Osteocyte (in vitro differentiated cells): ENCODE results near the gene CX3CL1. TPM values are rescaled to one million over a fixed set of nuclear protein-coding genes. Genes with fewer than 3 reads are reported as not detected.

Experiments used
- DNase-seq: peaks from one replicate; pipeline ENCODE4 v3.0.0; 2021; ENCODE audit warnings: mixed read lengths; ENCODE audit not compliant: unreplicated experiment; ENCODE audit errors: extremely low spot score
- H3K27ac Mint-ChIP-seq: one replicate; pipeline ENCODE4 v1.8.0; 2021; ENCODE audit warnings: mild to moderate bottlenecking, mixed read lengths; ENCODE audit not compliant: unreplicated experiment
- H3K27me3 Mint-ChIP-seq: one replicate; pipeline ENCODE4 v1.8.0; 2021; ENCODE audit warnings: mixed read lengths; ENCODE audit not compliant: unreplicated experiment
- H3K36me3 Mint-ChIP-seq: one replicate; pipeline ENCODE4 v1.8.0; 2021; ENCODE audit warnings: mixed read lengths; ENCODE audit not compliant: unreplicated experiment
- H3K4me1 Mint-ChIP-seq: one replicate; pipeline ENCODE4 v1.8.0; 2021; ENCODE audit warnings: mixed read lengths; ENCODE audit not compliant: unreplicated experiment
- H3K4me3 Mint-ChIP-seq: one replicate; pipeline ENCODE4 v1.8.0; 2021; ENCODE audit warnings: mild to moderate bottlenecking, moderate library complexity, mixed read lengths; ENCODE audit not compliant: unreplicated experiment
- H3K9me3 Mint-ChIP-seq: one replicate; pipeline ENCODE4 v1.8.0; 2021; ENCODE audit warnings: mixed read lengths; ENCODE audit not compliant: unreplicated experiment
- CTCF ChIP-seq: fragments of 200-600 bp; sonication (generic); IDR thresholded peaks from 2 replicates; pipeline ENCODE4 v1.5.0; 2021; ENCODE audit warnings: antibody characterized with exemption, mild to moderate bottlenecking, moderate library complexity
- total RNA-seq: library from RNA; stranded (reverse); gene quantifications from 2 replicates; pipeline ENCODE4 v1.2.1, GENCODE V29; 2021

Gene CX3CL1
- total RNA-seq, 1 donor from 2014 or later = 2.3 TPM

- Mint-ChIP-seq H3K4me3 (no peak overlapping the region), H3K27ac (no peak overlapping the region), H3K9me3 (no peaks in the 10 kb centered on the region), H3K36me3 (no peaks in the 10 kb centered on the region), H3K27me3 (peaks cover 36% of the 10 kb centered on the region), H3K4me1 (no peaks in the 10 kb centered on the region)
- DNase-seq = no peak
- no peak for TF ChIP-seq CTCF
Observed at GRCh38 chr16:57361404-57361803, 10.9 kb upstream of the CX3CL1 start.

- TF ChIP-seq CTCF = no peak
- no peak overlapping the region for H3K27ac Mint-ChIP-seq
- no peaks in the 10 kb centered on the region for H3K4me1 Mint-ChIP-seq
- peaks cover 45% of the 10 kb centered on the region for H3K27me3 Mint-ChIP-seq
- H3K4me3 Mint-ChIP-seq = no peak overlapping the region
- no peaks in the 10 kb centered on the region for H3K36me3 Mint-ChIP-seq
- H3K9me3 Mint-ChIP-seq = no peaks in the 10 kb centered on the region
- DNase-seq = no peak
Observed at GRCh38 chr16:57364143-57364542, 8.1 kb upstream of the CX3CL1 start.

- Mint-ChIP-seq H3K4me3 (no peak overlapping the region), H3K27ac (no peak overlapping the region), H3K27me3 (peaks cover 39% of the 10 kb centered on the region), H3K4me1 (no peaks in the 10 kb centered on the region), H3K9me3 (no peaks in the 10 kb centered on the region), H3K36me3 (no peaks in the 10 kb centered on the region)
- DNase-seq = no peak
- TF ChIP-seq CTCF = no peak
Observed at GRCh38 chr16:57366544-57367040, 5.7 kb upstream of the CX3CL1 start.

GRCh38 chr16:57367116-57367752 lies 5.1 kb upstream of the CX3CL1 start:
- H3K4me3 Mint-ChIP-seq = no peak overlapping the region
- no peaks in the 10 kb centered on the region for H3K9me3 Mint-ChIP-seq
- DNase-seq = no peak
- H3K4me1 Mint-ChIP-seq = peaks cover 2% of the 10 kb centered on the region
- H3K36me3 Mint-ChIP-seq = no peaks in the 10 kb centered on the region
- no peak overlapping the region for H3K27ac Mint-ChIP-seq
- no peak for TF ChIP-seq CTCF
- peaks cover 34% of the 10 kb centered on the region for H3K27me3 Mint-ChIP-seq

GRCh38 chr16:57371494-57372371 lies 557 bp upstream of the CX3CL1 start:
- H3K27me3 Mint-ChIP-seq = peaks cover 21% of the 10 kb centered on the region
- no peak overlapping the region for H3K27ac Mint-ChIP-seq
- peak overlapping the region; percentile 48 for H3K4me3 Mint-ChIP-seq
- no peaks in the 10 kb centered on the region for H3K36me3 Mint-ChIP-seq
- no peaks in the 10 kb centered on the region for H3K9me3 Mint-ChIP-seq
- no peak for TF ChIP-seq CTCF
- H3K4me1 Mint-ChIP-seq = peaks cover 14% of the 10 kb centered on the region
- no peak for DNase-seq
